A549 treated with Hydrocortisone at 1 μM for 4 hours (cell line): ENCODE measurements around the gene NUS1. TPM values are rescaled to one million over a fixed set of nuclear protein-coding genes. Genes with fewer than 3 reads are reported as not detected.

Experiments used
- total RNA-seq: library from RNA; stranded (reverse); fragments of 200-300 nt; extraction: Qiagen RNA extraction; gene quantifications from 5 replicates; pipeline ENCODE4 v1.2.3, GENCODE V29; 2022

The NUS1 gene
- 24.0 to 29.4 TPM (median 26.3 TPM) in 5 replicates for total RNA-seq

GRCh38 chr6:117674991-117675657 is at the start of gene NUS1:
TSS of gene NUS1 (plus strand) at chr6:117675469. CDS start at chr6:117675671, 202 bp downstream.

Other genes with a start within 250 kb of the NUS1 start
- gene ROS1, start 249.5 kb upstream of the NUS1 start, total RNA-seq: 0.17 to 0.29 TPM (median 0.21 TPM) in 5 replicates
- 23.9 to 31.0 TPM (median 27.9 TPM) in 5 replicates for gene DCBLD1, start 192.8 kb upstream of the NUS1 start, total RNA-seq
- 14.0 to 21.9 TPM (median 16.2 TPM) in 5 replicates for gene GOPC, start 73.0 kb upstream of the NUS1 start, total RNA-seq
- 0.03 TPM in 1 of 5 replicates, not detected in the others for gene SLC35F1, start 231.8 kb downstream of the NUS1 start, total RNA-seq